GM19455 (cell line): ENCODE data around the gene SDC1.

Source experiments
- ATAC-seq: cut with Tn5 transposase; IDR thresholded peaks from one replicate; pipeline ENCODE4 v1.9.1; 2021; ENCODE audit not compliant: unreplicated experiment

SDC1 gene

DNA sequence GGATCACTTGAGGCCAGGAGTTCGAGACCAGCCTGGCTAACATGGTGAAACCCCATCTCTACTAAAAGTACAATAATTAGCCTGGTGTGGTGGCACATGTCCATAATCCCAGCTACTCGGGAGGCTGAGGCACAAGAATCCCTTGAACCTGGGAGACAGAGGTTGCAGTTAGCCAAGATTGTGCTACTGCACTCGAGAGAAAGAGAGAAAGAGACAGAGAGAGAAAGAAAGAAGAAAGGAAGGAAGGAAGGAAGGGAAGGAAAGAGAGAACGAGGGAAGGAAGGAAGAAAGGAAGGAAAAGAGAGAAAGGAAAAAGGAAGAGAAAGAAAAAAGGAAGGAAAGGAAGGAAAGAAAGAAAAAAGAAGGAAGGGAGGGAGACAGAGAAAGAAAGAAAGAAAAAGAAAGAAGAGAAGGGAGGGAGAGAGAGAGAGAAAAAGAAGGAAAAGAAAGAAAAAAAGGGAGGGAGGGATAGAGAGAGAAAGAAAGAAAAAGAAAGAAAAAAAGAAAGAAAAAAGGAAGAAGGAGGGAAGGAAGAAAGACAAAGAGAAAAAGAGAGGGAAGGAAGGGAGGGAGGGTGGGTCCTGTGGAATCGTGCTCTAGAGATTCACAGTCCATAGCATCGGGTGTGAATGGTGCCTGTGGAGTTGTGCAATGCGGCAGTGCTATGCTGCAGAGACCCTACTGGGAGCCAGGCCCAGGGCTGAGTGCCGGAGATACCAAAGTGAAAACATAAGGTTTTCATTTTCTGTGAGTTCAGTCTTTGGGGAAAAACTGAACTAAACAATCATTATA lies 4.6 kb upstream of the SDC1 start:
- ATAC-seq = no peak

DNA sequence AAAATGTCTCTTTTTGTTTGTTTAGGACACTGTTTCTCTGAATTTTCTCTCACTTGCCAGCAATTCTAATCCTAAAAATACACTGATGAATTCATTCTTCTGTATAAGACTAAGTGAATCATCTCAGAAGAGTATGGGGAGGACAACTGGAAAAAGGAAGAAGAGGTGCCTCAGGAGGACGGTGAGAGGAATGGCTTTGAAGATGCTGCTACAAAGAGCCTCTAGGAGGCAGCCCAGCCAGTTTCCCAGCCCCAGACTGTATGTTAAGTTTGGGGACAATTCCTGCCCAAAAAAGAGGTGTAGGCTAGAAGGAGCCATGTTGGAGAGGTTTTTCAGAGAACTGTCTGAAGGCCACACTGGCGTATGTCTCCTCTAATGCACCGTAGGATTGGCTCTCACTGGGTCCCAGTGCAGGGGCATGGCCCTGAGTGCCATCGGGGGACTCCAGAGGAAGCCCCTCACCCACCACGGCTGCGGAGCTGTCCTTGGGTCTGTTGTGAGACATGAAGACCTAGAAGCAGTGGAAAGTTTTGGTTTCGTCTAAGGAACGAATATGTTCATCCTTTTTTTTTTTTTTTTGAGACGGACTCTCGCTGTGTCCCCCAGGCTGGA lies 3.1 kb upstream of the SDC1 start:
- no peak for ATAC-seq

DNA sequence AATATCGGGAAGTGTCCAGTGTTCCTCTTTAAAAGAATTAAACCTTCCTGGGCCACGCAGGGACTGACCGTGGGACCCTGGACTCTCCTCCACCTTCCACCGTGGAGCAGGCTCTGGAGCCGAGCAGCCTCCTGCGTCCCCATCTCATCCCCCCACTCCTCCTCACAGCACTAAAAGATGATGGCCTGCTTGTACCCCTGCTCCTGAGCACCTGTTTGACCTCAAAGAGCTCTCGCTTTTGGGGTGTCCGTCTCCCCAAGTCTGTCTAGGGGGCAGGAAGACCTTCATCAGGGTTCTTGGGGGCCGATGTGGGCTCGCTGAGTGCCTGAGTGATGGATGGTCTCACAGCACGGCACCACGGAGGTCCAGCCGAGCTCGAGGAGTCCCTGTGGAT lies 1.2 kb upstream of the SDC1 start:
- no peak for ATAC-seq

DNA sequence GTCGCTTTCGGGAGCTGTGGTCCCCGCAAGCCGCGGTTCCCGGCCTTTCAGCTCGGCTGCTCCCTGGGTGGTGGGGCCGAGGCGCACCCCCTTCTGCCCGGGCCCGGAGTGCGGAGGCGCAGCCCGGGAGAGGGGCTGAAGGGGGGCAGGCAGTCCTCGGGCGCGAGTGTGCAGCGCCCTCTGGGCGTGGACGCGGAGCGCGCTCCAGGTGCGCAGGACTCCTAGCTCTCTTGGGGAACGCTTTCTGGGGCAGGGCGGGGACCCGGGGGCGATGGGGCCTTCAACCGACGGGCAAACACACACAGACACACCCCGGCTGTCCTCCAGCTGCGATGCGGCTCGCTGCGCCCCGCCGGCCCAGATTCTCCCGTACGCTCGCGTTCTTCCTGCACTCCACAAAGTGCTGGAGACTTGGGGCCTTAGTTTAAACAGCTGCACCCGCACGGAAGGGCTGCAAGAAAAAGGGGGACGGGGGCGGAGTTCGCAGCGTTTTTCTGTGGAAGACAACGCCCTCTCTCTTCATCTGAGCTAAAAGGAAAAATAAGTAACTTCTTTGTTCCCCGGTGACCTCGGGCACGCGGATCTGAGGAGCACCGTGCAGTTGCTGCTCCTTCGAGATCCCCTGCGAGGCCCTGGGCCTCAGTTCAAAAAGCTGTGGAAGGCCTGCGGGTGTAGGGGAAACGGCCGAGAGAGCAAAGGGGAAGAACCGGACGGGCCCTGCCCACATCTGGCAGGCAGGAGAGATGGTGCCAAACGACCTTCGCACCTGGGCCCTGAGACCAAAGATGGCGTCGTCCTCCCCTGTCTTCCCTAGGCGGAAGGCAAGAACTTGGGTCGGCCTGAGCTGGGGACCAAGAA lies 593 bp upstream of the SDC1 start:
- peak; percentile 58 for ATAC-seq

DNA sequence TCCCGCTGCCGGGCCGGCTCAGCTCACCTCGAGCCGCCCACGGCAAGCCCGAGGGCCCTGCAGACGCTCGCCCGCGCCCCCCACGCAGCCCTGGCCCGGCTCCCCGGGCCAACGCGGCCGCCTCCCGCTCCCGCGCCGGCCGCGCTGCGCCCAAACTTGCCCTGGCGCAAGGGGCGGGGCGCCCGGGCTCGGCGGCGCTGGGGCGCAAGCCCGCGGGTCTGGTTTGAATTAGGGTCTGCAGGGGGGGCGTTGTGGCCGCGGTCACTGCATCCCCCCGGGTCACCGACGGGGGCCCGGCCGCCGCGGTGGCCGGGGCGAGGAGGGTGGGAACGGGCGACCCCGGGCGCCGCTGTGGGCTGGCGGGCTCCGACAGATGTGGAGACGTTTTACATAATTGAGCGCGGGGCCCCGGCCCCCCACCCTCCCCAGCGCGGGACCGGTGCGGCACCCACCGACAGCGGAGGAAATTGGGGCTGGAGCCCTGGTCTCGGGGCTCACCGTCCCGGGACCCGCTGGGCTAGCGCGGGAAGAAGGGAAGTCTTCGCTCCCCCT lies 690 bp downstream of the SDC1 start:
- ATAC-seq = peak; percentile 45

DNA sequence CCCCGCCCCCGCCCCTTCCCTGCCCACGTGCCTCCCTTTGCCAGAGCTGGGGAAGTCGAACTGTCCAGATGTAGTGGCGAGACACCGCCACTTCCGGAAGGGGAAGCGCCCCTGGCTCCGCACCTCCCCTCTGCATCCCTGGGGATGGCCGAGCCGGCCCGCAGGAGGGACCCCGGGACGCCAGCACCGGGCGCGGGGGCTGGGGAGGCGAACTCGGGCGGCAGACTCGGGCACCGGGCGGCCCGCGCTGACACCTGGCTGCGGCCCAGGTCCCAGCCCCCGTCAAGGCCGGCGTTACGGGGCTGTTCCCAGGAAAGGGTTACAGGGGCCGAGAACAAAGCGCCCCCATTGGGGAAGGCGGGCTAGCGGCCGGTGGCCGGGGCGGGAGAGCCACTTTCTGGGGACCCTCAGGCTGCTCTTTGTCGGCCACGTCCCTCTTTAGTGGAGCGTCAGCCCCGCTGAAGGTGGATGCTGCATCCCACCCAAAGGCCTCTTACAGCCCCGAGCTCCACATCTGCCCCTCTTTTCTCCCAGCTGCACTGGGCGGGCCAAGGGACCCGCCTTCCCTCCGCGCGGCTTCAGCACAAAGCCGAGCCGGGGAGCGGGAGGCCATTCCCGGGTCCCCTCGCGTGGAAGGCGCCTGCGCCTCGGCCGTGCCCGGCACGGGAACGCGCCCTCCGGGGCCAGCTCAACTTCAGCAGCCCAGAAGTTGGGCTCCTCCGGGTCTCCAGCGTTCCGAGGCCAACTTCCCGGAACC lies 1.3 kb downstream of the SDC1 start:
- peak; percentile 24 for ATAC-seq

DNA sequence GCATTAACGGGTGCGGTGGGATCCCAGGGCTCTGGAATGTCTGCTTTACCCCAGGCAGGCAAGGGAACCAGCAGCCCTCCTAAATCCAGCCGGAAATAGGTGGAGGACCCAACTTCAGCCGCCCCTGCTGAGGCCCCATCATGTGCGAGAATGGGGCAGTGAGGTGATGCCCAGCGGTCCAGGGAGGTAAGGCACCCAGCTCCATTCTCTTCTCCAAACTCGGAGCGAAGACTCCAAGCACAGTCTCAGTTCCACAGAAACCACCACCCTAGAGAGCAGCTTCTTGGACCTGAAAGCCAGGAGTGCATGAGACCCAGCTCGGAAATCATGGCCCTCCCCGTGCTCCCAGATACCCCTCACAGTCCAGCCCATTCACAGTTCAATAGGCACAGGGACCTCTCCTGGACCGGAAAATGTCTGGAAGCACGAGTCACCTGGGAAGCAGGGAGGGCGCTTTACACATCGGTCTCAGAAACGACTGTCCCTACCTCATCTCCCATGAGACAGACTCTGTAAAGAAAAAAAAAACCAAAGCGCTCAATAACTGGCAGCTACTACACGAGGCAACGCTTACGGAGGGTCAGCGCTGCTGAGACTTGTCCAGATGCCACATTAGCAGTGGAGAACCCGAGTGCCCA lies 2.0 kb downstream of the SDC1 start:
- ATAC-seq = no peak

DNA sequence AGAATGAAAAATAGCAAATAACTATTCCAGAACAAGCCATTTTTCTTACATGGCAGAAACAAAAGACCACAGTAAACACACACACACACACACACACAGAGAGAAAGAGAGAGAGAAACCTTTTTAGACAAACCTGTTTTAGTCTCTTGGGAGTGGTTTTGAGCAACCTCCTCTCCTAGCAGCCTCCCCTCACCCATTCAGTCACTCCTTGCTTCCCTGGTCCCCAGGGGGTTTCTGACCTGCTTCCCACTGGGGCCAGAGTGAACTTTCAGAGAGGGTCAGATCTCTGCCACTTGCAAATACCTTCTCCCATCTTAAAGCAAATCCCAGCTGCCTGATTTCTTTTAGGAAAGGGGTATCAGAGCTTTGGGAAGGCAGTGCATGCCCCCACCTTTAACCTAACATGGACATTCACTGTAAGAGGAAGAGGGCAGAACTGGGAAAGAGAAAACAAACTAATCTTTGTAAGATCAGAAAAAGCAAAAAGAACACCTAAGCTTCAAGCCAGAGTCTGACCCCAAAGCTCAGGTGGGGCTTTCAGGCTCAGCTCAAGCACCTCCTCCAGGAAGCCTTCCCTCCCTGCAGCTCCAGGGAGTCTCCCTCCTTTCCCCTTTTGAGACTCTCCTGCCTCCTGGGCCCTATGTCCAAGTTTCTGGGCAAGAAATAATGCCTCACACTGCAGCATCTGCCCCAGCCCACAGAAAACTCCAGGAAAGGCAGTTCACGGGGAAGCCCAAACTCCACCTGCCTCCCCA lies 2.7 kb downstream of the SDC1 start:
- no peak for ATAC-seq

DNA sequence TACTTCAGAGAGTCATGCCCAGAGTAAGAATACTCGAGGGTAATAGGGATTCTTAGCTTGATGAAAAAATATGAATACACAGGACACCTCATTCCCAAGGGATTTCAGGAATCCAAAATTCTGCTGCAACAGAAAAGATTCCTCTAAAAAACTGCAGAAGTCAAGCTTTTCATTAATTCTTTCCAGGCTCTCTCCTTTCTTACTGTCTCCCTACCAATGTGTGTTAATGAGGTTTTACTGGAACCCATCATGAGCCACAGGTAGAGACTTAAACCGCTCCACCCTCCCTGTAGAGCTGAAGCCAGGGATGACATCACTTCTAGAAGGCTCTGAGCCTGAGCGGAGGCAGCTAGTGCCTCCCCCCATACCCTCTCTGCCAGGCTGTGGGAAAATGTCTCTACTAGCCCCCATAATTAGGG lies 3.4 kb downstream of the SDC1 start:
- no peak for ATAC-seq

DNA sequence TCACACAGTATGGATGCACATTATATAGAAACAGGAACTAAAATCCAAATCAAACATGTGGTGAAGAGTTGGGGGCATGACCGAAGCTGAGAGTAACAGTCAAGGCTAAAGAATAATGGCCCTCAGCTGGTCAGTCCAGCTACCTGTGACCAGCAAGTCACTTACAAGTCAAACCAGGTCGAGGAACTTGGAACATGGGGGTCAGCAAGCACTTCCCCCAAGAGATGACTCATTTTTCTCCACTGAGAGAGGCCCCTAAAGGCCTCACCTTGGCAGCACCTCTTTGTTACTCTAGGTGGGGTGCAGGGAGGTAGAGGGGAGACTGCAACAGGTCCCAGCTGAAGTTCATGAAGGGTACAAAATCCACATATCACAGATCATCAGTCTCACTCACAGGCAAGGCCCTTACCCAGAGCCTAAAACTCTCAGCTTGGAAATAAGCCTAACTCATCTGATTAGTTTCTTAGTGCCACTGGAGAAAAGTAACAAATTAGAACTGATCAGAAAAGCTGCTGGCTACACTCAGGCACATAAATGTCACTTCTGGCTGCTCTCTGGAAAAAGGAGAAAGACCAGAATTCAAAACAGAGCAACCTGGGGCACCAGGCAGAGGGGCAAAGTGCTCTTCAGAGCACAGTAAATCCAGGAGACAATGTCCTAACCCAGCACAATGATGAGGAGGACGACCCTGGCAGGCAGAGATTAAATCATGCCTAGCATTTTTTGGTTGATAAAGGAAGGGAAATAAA lies 4.0 kb downstream of the SDC1 start:
- no peak for ATAC-seq

DNA sequence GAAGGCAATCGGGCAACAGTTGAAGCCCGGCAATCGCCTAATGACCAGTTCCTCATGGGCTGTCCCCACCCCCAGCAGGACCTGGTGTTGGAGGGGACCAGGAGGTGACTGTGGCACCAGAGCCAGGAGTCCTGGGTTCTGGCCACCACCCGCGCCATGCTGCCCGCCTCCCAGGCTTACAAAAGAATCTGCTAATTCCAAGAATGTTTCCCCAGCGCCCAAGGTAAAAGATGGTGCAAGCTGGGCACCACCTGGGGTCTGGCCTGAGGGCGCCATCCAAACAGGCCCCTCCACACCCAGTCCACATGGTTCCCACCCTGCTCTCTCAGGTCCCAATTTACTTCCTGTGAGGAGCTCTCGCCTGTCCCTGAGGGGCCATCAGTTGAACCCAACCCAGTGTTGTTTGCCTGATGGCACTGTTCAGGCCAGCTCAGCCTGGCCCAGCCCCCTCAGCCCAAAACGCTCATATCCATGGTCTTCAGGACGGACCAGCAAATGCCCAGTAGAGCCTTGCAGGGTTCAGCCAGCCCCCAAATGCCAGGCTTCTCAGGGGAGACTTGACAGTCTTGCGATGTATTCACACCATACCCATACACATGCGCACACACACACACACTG lies 5.1 kb downstream of the SDC1 start:
- no peak for ATAC-seq

DNA sequence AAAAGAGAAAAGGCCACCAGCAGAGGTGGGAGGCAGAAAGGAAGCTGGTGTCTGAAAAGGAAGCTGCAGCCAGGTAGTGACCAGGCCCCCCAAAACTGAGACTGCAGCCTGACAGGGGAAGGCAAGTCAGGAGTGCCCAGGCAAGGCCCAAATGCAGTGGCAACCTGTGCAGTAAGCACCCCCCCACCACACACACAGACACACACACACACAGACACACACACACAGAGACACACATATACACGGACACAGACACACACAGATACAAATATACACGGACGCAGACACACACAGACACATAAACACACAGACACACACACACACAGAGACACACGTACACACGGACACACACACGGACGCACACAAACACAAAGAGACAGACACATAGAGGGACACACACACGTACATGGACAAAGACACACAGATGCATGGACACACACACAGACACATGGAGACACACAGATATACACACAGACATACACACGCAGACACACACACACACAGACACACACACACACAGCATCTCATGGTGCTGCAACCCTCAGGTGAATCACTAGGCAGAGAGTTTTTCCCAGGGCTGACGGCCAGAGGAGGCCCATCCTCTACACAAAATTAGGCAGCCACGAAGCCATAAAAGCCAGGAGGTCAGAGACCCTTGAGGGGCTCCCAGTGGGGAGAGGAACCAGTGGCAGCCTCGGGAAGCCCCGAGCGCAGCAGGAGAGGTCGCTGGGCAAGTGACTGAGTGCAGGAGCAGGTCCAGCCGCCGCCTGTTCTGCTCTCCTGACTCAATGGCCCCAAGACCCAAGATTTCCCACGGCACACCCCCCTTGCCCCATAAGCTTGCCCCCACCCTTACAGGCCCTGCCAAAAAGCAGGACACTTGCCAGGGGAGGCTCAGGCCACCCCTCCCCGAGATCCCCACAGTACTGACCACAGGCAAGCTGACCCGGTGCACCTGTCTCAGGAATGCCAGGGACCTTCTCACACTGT lies 6.3 kb downstream of the SDC1 start:
- ATAC-seq = no peak

DNA sequence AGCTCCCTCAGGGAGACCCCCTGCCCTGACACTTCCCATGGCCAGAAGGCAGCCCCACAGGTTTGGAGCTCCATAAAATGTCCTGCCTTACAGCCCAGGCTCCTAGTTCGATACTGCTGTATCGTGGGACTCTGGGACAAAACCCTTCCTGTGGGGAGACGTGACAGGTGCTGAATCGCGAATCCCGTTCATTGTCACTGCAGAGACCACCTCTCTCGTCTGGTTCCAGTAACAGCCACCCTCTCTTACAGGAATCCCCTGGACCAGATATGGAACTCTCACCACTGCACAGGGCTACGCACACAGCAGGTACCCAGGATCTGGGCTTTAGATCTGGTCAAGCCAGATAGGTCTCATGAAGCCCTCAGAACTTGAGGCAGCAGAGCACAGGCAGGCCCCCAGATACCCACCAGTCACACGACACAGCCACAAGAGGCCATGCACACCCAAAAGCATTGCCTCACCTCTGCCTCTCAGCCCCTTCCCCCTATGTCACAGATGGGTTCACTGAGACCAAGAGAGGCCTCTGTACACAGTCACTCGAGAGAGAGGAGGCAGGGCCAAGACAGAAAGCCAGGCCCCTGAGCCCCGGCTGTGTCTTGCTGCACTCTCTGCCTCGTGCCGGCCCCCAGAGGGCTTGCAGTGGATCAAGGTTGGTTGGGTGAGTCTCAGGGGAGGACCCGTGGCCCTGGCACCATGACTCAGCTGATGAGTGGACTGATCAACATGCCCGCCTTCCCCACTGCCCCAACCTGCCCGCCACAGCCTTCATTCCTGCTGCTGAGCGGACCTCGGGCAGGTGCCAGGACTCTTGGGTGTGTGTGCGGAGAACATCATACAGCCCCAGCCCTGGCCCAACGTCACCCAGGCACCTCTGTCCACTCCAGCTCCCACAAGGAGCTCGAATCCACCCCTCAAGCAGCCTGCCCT lies 7.6 kb downstream of the SDC1 start:
- ATAC-seq = no peak

DNA sequence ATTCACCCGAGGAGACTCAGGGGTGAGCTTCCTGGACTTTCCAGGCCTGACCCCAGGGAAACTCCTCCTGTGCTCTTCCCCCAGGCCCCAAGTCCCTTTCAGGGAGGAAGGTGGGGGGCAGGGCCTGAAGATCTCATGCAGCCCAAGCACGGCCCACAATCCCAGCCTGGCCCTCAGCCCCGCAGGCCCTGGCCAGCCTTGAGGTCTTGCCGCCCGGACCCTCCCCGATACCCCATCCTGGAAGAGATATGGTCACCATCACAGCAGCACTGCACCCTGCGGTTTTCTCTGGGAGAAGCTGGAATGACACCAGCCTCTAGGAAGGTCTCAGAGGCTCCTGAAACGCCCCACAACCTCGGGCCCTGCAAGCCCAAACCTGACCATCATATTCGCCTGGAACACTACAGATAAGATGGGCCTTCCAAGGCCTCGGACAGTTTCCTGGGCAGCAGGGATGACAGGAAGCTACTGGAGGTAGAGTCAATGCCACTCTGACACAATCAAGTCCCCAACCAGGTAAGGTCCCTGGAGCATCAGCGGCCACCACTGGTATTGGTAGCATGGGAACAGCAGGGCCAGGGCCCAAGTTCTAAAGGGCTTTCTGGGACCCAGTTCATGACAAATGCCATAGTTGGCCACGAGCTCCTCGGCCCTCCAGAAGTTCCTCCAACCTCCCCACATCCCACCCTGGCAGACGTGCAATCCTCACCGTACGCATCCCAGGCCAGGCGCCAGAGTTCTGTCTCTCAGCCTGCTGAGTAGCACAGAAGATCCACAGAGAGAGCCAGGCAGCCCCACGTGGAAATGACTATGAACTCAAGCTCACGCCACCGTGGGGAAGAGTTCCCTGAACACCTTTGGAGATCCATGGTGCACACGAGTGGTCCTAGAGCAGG lies 8.6 kb downstream of the SDC1 start:
- ATAC-seq = no peak
